C4-2B (cell line): ENCODE data around the gene ERC2.

Source experiments
- H3K27ac ChIP-seq: fragments of 450-650 bp; 2 replicates; pipeline ENCODE4 v1.5.1; 2017
- ZFX ChIP-seq: fragments of 450-650 bp; IDR thresholded peaks from 2 replicates; pipeline ENCODE4 v1.6.1; 2017
- TF ChIP-seq, protein P1 (sequence below): fragments of 450-650 bp; conservative IDR thresholded peaks from 2 replicates; pipeline ENCODE4 v1.5.1; 2017; ENCODE audit warnings: mild to moderate bottlenecking

Gene ERC2

DNA sequence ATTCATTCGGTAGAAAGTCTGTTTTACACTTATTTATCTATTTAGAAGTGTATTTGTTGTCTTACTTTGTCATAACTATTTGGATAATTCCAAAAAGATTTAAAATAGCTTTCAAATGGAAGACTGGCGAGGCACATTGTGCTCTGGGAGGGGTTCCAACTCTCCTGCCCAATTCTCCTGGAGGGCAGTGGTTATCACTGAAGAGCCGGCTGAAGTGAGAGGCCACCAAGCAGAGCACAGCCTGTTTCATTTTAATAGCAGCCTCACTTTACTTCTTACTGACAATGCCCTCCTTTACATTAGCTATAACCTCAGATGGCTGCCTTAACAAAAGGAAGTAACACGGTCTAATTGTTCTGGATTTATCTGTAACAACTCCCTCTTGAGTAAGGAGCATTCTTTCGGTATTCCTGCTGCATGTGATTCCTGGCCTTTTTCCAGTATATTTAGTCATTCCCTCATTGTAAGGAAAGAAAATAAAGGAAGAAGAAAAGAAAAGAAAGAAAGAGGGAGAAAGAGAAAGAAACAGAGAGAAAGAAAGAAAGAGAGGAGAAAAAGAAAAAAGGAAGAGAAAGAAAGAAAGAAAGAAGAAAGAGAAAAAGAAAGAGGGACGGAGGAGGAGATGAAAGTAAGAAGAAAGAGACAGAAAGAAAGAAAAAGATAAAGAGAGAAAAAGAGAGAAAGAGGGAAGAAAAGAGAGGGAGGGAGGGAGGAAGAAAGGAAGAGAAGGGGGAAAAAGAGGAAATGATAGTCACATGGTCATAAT, 641.4 kb downstream of the ERC2 start:
- TF ChIP-seq ZFX, result no peak
- TF ChIP-seq, protein P1, sequence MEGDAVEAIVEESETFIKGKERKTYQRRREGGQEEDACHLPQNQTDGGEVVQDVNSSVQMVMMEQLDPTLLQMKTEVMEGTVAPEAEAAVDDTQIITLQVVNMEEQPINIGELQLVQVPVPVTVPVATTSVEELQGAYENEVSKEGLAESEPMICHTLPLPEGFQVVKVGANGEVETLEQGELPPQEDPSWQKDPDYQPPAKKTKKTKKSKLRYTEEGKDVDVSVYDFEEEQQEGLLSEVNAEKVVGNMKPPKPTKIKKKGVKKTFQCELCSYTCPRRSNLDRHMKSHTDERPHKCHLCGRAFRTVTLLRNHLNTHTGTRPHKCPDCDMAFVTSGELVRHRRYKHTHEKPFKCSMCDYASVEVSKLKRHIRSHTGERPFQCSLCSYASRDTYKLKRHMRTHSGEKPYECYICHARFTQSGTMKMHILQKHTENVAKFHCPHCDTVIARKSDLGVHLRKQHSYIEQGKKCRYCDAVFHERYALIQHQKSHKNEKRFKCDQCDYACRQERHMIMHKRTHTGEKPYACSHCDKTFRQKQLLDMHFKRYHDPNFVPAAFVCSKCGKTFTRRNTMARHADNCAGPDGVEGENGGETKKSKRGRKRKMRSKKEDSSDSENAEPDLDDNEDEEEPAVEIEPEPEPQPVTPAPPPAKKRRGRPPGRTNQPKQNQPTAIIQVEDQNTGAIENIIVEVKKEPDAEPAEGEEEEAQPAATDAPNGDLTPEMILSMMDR, result no peak
- H3K27ac ChIP-seq, result no peak overlapping the region

DNA sequence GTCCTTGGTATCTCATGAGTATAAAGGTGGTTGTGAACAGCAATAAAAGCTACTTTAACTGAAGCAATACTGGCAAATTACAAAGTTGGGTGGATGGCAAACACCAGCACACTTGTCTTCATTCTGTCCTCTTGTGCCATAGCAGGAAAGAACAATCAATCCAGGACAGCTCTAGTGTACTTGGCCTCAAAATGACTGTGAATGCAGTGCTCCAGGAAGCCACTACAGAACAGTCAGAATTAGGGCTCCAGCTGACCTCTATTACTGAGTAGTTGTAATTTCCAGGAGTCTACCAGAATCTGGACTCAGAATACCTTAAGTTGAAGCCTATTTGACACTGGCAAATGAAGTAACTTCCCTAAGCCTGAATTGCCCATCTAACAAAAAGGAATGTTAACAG, 642.2 kb downstream of the ERC2 start:
- TF ChIP-seq, protein P1, result no peak
- no peak for TF ChIP-seq ZFX

DNA sequence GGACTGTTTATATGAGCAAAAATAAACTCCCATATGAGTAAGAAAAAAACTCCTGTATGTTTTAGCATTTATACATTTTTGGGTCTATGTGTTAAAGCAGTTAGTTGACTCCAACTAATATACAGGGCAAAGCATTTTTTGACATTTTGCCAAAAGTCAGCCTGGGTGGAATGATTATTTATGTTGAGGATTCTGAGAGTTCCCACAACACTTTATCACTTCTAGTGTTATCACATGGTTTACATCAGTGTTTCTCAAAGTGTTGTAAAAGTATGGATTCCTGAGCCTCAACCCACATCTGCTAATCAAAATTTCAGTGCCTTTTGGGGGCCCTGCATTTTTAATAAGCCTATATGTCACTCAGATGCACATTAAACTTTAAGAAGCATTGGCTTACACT, 643.9 kb downstream of the ERC2 start:
- H3K27ac ChIP-seq, result no peak overlapping the region
- TF ChIP-seq ZFX, result no peak
- TF ChIP-seq, protein P1, result no peak

More for the DNA sequence above, 642.2 kb downstream of the ERC2 start:
- no peak overlapping the region for H3K27ac ChIP-seq

DNA sequence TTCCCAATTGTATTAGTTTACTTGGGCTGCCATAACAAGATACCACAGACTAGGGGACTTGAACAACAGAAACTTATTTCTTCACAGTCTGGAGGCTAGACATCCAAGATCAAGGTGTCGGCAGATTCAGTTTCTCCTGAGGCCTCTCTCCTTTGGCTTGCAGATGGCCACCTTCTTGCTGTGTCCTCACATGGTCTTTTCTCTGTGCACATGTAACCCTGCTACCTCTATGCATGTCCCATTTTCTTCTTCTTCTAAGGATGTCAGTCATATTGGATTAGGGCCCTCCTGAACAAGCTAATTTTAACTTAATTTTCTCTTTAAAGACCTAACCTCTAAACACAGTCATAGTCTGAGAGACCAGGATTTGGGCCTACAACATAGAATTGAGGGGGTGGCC, 644.4 kb downstream of the ERC2 start:
- no peak overlapping the region for H3K27ac ChIP-seq
- TF ChIP-seq ZFX, result no peak
- TF ChIP-seq, protein P1, result no peak

DNA sequence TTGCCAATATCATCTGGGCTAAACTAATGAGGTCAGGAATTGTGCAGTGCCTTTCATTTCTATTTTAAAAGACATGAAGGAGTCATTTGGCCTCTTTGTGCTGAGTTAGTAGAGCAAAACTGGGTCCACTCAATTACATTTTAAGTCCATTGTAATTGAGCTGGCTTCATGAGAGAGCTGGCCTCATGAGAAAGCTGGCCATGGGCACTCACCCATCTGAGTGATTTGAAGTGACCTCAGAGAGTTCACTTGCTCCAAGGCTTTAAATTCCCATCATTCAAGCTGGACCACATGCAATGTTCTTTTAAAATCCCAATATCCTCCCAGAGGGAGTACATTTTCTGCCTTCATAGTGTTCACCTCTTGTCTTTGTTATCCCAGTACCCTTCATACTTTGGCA, 645.3 kb downstream of the ERC2 start:
- TF ChIP-seq, protein P1, result no peak
- no peak for TF ChIP-seq ZFX

DNA sequence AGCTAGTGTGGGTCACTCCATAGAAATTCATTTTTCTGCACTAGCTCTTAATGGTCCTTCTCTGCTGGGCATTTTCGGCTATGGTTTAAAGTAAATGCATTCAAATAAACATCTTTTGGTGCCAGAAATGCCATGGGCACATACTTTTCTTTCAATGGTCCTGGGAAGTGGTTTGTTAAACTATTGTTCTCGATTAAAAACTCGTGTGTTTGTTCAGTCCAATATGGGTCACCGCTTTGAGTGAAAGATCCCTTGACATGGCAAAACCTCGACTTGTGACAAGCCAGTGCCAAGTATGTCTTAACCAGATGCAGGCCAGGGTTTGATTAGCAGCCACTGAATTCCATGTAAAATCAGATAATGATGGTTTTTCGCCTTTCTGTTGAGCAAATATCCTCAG, 649.3 kb downstream of the ERC2 start:
- TF ChIP-seq, protein P1, result no peak
- no peak for TF ChIP-seq ZFX
- no peak overlapping the region for H3K27ac ChIP-seq

More for the DNA sequence above, 645.3 kb downstream of the ERC2 start:
- H3K27ac ChIP-seq, result no peak overlapping the region

DNA sequence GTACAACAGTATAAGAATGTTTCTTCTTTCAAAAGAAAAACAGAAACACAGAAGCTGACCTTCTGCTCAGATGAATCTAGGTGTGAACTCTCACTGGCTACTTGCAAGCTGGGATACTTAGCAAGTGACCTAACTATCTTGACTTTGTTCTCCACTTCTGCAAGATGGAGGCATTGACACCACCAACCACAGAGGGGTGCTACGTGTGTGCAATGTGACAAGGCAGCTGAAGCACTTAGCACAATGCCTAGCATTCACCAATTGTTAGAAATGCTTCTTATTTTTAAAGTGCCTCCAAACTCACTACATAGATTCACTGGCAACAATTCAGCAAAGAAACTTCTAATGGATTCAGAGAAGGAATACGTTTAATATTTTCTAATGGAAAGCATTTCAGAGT, 649.8 kb downstream of the ERC2 start:
- H3K27ac ChIP-seq, result no peak overlapping the region
- TF ChIP-seq ZFX, result no peak
- TF ChIP-seq, protein P1, result no peak
